Measurements from ENCODE around the gene CLDN4. TPM values are rescaled to one million over a fixed set of nuclear protein-coding genes. Genes with fewer than 3 reads are reported as not detected.
"Not testable (repeated sequence)": the region's sequence is repeated elsewhere in the genome, so short reads cannot be mapped to it uniquely, and the experiment has no call there.

Gene CLDN4
- total RNA-seq, 2 donors from 2014 or later, result 0.99 TPM; not detected in 1

DNA sequence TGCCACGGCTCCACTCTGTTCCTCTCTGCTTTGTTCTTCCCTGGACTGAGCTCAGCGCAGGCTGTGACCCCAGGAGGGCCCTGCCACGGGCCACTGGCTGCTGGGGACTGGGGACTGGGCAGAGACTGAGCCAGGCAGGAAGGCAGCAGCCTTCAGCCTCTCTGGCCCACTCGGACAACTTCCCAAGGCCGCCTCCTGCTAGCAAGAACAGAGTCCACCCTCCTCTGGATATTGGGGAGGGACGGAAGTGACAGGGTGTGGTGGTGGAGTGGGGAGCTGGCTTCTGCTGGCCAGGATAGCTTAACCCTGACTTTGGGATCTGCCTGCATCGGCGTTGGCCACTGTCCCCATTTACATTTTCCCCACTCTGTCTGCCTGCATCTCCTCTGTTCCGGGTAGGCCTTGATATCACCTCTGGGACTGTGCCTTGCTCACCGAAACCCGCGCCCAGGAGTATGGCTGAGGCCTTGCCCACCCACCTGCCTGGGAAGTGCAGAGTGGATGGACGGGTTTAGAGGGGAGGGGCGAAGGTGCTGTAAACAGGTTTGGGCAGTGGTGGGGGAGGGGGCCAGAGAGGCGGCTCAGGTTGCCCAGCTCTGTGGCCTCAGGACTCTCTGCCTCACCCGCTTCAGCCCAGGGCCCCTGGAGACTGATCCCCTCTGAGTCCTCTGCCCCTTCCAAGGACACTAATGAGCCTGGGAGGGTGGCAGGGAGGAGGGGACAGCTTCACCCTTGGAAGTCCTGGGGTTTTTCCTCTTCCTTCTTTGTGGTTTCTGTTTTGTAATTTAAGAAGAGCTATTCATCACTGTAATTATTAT, 1.2 kb downstream of the CLDN4 start:
- Histone ChIP-seq H3K4me3 (no peak overlapping the region), H3K27ac (no peak overlapping the region), H3K9me3 (no peaks in the 10 kb centered on the region), H3K36me3 (no peaks in the 10 kb centered on the region), H3K27me3 (replicated peaks; ENCODE audit: insufficient read depth) (no peaks in the 10 kb centered on the region), H3K4me1 (ENCODE audit: control insufficient read depth in 1 of 2, low read depth in 2 of 2) (peaks cover 3 to 7% of the 10 kb centered on the region in 2 donors)
- no peak for TF ChIP-seq CTCF (IDR thresholded peaks at IDR 0.05)
- DNase-seq (ENCODE audit: low spot score), result no peak
- ATAC-seq (ENCODE audit: insufficient number of reproducible peaks, low FRiP score, low read depth), result no peak

GRCh38 chr7:73832806-73833205, 2.0 kb downstream of the CLDN4 start:
- Histone ChIP-seq H3K4me3 (no peak overlapping the region), H3K9me3 (no peaks in the 10 kb centered on the region), H3K27me3 (replicated peaks; ENCODE audit: insufficient read depth) (no peaks in the 10 kb centered on the region), H3K27ac (no peak overlapping the region), H3K4me1 (ENCODE audit: control insufficient read depth in 1 of 2, low read depth in 2 of 2) (peaks cover 3 to 7% of the 10 kb centered on the region in 2 donors), H3K36me3 (no peaks in the 10 kb centered on the region)
- no peak for TF ChIP-seq CTCF (IDR thresholded peaks at IDR 0.05)
- no peak for DNase-seq (ENCODE audit: low spot score)
- ATAC-seq (ENCODE audit: insufficient number of reproducible peaks, low FRiP score, low read depth), result no peak

GRCh38 chr7:73833251-73833919, 2.6 kb downstream of the CLDN4 start:
- Histone ChIP-seq H3K4me3 (no peak overlapping the region), H3K27ac (no peak overlapping the region), H3K36me3 (no peaks in the 10 kb centered on the region), H3K9me3 (no peaks in the 10 kb centered on the region), H3K4me1 (ENCODE audit: control insufficient read depth in 1 of 2, low read depth in 2 of 2) (peaks cover under 1 to 2% of the 10 kb centered on the region in 2 donors), H3K27me3 (replicated peaks; ENCODE audit: insufficient read depth) (no peaks in the 10 kb centered on the region)
- no peak for TF ChIP-seq CTCF (IDR thresholded peaks at IDR 0.05)
- DNase-seq (ENCODE audit: low spot score), result no peak
- no peak for ATAC-seq (ENCODE audit: insufficient number of reproducible peaks, low FRiP score, low read depth)

GRCh38 chr7:73834626-73835191, 3.9 kb downstream of the CLDN4 start:
- Histone ChIP-seq H3K4me3 (no peak overlapping the region), H3K27me3 (replicated peaks; ENCODE audit: insufficient read depth) (no peaks in the 10 kb centered on the region), H3K36me3 (no peaks in the 10 kb centered on the region), H3K27ac (no peak overlapping the region), H3K9me3 (no peaks in the 10 kb centered on the region), H3K4me1 (ENCODE audit: control insufficient read depth in 1 of 2, low read depth in 2 of 2) (no peaks in the 10 kb centered on the region)
- ATAC-seq (ENCODE audit: insufficient number of reproducible peaks, low FRiP score, low read depth), result no peak
- DNase-seq (ENCODE audit: low spot score), result no peak
- no peak for TF ChIP-seq CTCF (IDR thresholded peaks at IDR 0.05)

DNA sequence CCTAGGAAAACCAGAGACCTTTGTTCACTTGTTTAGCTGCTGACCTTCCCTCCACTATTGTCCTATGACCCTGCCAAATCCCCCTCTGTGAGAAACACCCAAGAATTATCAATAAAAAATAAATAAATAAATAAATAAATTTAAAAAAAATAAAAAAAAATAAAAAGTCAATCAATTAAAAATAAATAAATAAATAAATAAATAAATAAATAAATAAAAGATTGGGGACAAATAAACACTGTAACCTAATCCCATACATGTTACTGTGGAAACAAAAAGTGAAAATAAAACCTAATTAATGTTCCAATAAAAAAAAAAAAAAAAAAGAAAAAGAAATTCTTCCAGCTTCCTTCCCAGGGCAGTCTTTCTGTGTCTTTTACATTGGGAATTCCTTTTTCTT, 6.4 kb downstream of the CLDN4 start:
- H3K36me3 ChIP-seq; H3K27me3 ChIP-seq (replicated peaks; ENCODE audit: insufficient read depth); H3K4me1 ChIP-seq (ENCODE audit: control insufficient read depth in 1 of 2, low read depth in 2 of 2); H3K27ac ChIP-seq; ATAC-seq (ENCODE audit: insufficient number of reproducible peaks, low FRiP score, low read depth); H3K9me3 ChIP-seq; DNase-seq (ENCODE audit: low spot score); H3K4me3 ChIP-seq: not testable (repeated sequence)
